Esophagus muscularis mucosa (tissue), 4 donors: ENCODE measurements around the gene HOXB1. TPM values are rescaled to one million over a fixed set of nuclear protein-coding genes. Genes with fewer than 3 reads are reported as not detected.

Source experiments
- DNase-seq: peaks from one replicate; pipeline ENCODE4 v3.0.0-alpha.2; 2017; ENCODE audit errors: extremely low spot score
- H3K27ac ChIP-seq, 4 donors: fragments of 200-600 bp; sonication (generic); replicated peaks in 1 of 4; 1 replicate in 3 of 4; 2 replicates in 1 of 4; pipeline ENCODE4 v1.5.1; 2016 to 2019; ENCODE audit warnings: mild to moderate bottlenecking in 1 of 4
- H3K27me3 ChIP-seq, 4 donors: fragments of 200-600 bp; sonication (generic); one replicate each; pipeline versions ENCODE4 v1.5.1 to v1.6.0; 2016 to 2019
- H3K36me3 ChIP-seq, 4 donors: fragments of 200-600 bp; sonication (generic); one replicate each; pipeline ENCODE4 v1.5.1; 2016 to 2019
- H3K4me1 ChIP-seq, 4 donors: fragments of 200-600 bp; sonication (generic); one replicate each; pipeline ENCODE4 v1.5.1; 2016 to 2019
- H3K4me3 ChIP-seq, 4 donors: fragments of 200-600 bp; sonication (generic); 1 replicate in 2 of 4; 2 replicates in 2 of 4; pipeline ENCODE4 v1.5.1; 2016 to 2019; ENCODE audit warnings: mild to moderate bottlenecking in 4 of 4, moderate library complexity in 1 of 4
- H3K9me3 ChIP-seq, 4 donors: fragments of 200-600 bp; sonication (generic); 1 replicate in 3 of 4; 2 replicates in 1 of 4; pipeline ENCODE4 v1.5.1; 2016 to 2019
- CTCF ChIP-seq, 3 experiments: fragments of 200-600 bp in 2 of 3; fragments of 450-650 bp in 1 of 3; sonication (generic) in 2 of 3; IDR thresholded peaks; one replicate each; pipeline ENCODE4 v1.5.1; 2017 to 2019; ENCODE audit warnings: antibody characterized with exemption in 3 of 3, mild to moderate bottlenecking in 2 of 3, moderate library complexity in 1 of 3
- EP300 ChIP-seq: sonication (generic); formaldehyde crosslinking; IDR thresholded peaks from one replicate; pipeline ENCODE4 v1.6.1; 2017; ENCODE audit warnings: antibody characterized with exemption
- POLR2A ChIP-seq: fragments of 450-650 bp; IDR thresholded peaks from one replicate; pipeline ENCODE4 v1.6.1; 2017; ENCODE audit warnings: antibody characterized with exemption, moderate library complexity, mild to moderate bottlenecking, low read depth
- POLR2AphosphoS5 ChIP-seq, 2 donors: sonication (generic); formaldehyde crosslinking; IDR thresholded peaks; one replicate each; pipeline ENCODE4 v1.6.1; 2017; ENCODE audit warnings: antibody characterized with exemption in 2 of 2
- WGBS: methylation state at CpG from one replicate; pipeline ENCODE4 v1.1.5; 2018; 5-methylcytosine and 5-hydroxymethylcytosine counted together
- intact Hi-C: fragments of 100-400 bp; cut with DNase I; formaldehyde crosslinking; loops from one replicate; pipeline ENCODE4 v1.15.1; 2023
- total RNA-seq, 4 donors: library from RNA; depleted of rRNA; stranded (reverse); fragments of >200 nt; gene quantifications; one replicate each; pipeline versions ENCODE4 v1.1.0 to v1.2.1, GENCODE V29; 2016

Gene HOXB1
- total RNA-seq, 4 donors from 2014 or later, result not detected

GRCh38 chr17:48577946-48578615, 47.3 kb upstream of the HOXB1 start, which contains the start of gene HOXB4:
Gene HOXB4, minus strand, starts transcription at chr17:48578350. Its CDS starts 31 bp downstream, at chr17:48578319.
- WGBS, result 0% methylated on average over 24 of the region's 58 CpGs
- H3K4me1 ChIP-seq, result peaks cover 32 to 84% (median 79%) of the 10 kb centered on the region in 4 donors
- peak within 1 kb of the TSS; percentile 91 to 97 (median 96) for H3K27ac ChIP-seq
- no peaks in the 10 kb centered on the region for H3K9me3 ChIP-seq
- no peaks in the 10 kb centered on the region for H3K36me3 ChIP-seq
- DNase-seq, result peak; percentile 98
- peak; percentile 68 to 72 for TF ChIP-seq POLR2AphosphoS5 (IDR thresholded peaks at IDR 0.05)
- TF ChIP-seq POLR2A, result no peak
- TF ChIP-seq CTCF (IDR thresholded peaks at IDR 0.05), result no peak
- no peak for TF ChIP-seq EP300
- intact Hi-C loops, result loop anchor here (2.0 kb wide), 1 partner anchor 35 kb away; no protein-coding TSS in a partner anchor
- H3K27me3 ChIP-seq, result no peaks in the 10 kb centered on the region
- peak within 1 kb of the TSS; percentile 66 to 90 (median 77) for H3K4me3 ChIP-seq

GRCh38 chr17:48577330-48577945, 46.6 kb upstream of the HOXB1 start:
- intact Hi-C loops, result loop anchor here (2.0 kb wide), 1 partner anchor 35 kb away; no protein-coding TSS in a partner anchor
- Histone ChIP-seq H3K4me1 (peaks cover 33 to 84% (median 79%) of the 10 kb centered on the region in 4 donors), H3K4me3 (peak overlapping the region; percentile 66 to 90 (median 77)), H3K9me3 (no peaks in the 10 kb centered on the region), H3K36me3 (no peaks in the 10 kb centered on the region), H3K27me3 (no peaks in the 10 kb centered on the region), H3K27ac (peak overlapping the region; percentile 91 to 97 (median 96))
- WGBS, result under 1% methylated on average over 19 of the region's 19 CpGs
- no peak for TF ChIP-seq CTCF (IDR thresholded peaks at IDR 0.05)
- TF ChIP-seq EP300, result no peak
- no peak for TF ChIP-seq POLR2A
- no peak for TF ChIP-seq POLR2AphosphoS5 (IDR thresholded peaks at IDR 0.05)
- DNase-seq, result no peak

- peak overlapping the region; percentile 91 to 97 (median 96) for H3K27ac ChIP-seq
- no peak for DNase-seq
- H3K4me3 ChIP-seq, result peak overlapping the region; percentile 66 to 90 (median 77)
- H3K36me3 ChIP-seq, result no peaks in the 10 kb centered on the region
- H3K4me1 ChIP-seq, result peaks cover 33 to 90% (median 86%) of the 10 kb centered on the region in 4 donors
- intact Hi-C loops, result loop anchor here (2.0 kb wide), 1 partner anchor 34 kb away; no protein-coding TSS in a partner anchor
- 4% methylated on average over 11 of the region's 43 CpGs for WGBS
- no peaks in the 10 kb centered on the region for H3K27me3 ChIP-seq
- TF ChIP-seq POLR2AphosphoS5 (IDR thresholded peaks at IDR 0.05), result peak; percentile 40 to 80
- no peak for TF ChIP-seq EP300
- H3K9me3 ChIP-seq, result no peaks in the 10 kb centered on the region
Observed at GRCh38 chr17:48576479-48577309, 45.9 kb upstream of the HOXB1 start.

DNA sequence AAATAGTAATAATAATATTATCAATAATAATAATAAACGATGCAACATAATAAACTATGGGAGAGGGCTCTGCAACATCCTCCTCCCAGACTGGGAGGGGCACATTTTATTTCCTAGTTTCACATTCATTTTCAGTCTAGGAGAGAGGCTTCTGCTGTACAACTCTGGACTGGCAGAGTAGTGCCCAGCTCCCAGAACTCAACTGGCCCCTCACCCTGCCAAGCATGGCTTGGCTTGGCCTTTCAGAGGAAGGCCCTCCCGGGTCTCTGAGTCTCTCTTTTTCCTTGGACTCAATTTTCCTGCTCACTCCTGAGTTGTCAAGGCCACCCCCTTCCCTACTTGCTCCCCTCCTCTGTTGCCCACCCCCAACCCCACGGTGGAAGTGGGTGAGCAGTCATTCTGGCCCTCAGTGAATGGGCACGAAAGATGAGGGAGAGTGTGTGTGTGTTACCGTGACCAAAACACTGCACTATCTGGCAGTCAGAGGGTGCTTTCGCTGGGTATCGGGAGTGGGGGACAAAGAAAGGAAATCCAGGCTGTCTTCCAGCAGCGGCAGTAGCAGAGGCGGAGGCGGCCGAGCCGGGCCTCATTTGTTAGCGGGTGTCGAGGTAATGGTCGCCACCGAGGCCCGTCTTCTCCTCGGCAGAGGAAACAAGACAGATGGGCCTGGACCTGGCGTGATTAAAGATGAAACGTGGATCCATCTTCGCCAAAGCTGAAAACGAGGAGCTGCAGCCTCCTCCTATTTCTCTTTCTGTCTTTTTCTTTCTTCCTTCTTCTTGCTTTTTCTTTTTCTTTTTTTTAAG, 45.1 kb upstream of the HOXB1 start:
- peaks cover 29 to 93% (median 90%) of the 10 kb centered on the region in 4 donors for H3K4me1 ChIP-seq
- H3K27me3 ChIP-seq, result no peaks in the 10 kb centered on the region
- TF ChIP-seq POLR2AphosphoS5 (IDR thresholded peaks at IDR 0.05) (peak; percentile 14 to 57), EP300 (no peak), POLR2A (no peak), CTCF (IDR thresholded peaks at IDR 0.05) (no peak)
- intact Hi-C loops, result loop anchor here (2.0 kb wide), 1 partner anchor 33 kb away; no protein-coding TSS in a partner anchor
- H3K4me3 ChIP-seq, result peak overlapping the region; percentile 66 to 90 (median 77)
- no peak for DNase-seq
- WGBS, result 17% methylated on average over 22 of the region's 22 CpGs
- peak overlapping the region; percentile 91 to 97 (median 96) for H3K27ac ChIP-seq
- no peaks in the 10 kb centered on the region for H3K36me3 ChIP-seq
- H3K9me3 ChIP-seq, result no peaks in the 10 kb centered on the region
